Activated CD4-positive, alpha-beta T cell treated with anti-CD3 and anti-CD28 coated beads for 36 hours (primary cell): Measurements from ENCODE around the gene RNF207. TPM values are rescaled to one million over a fixed set of nuclear protein-coding genes. Genes with fewer than 3 reads are reported as not detected.

Experiments used
- ATAC-seq: fragments of 200-7000 bp; cut with Tn5 transposase; one replicate; pipeline ENCODE4 v1.10.0; 2021; ENCODE audit warnings: mild to moderate bottlenecking, moderate library complexity
- CTCF ChIA-PET: fragments of 350-600 bp; sonication (Branson Sonifier 250); formaldehyde crosslinking; loops from one replicate; lab custom pipeline; 2021; ENCODE audit warnings: antibody characterized with exemption; lab: Charles Lee
- POLR2A ChIA-PET: fragments of 350-600 bp; sonication (Branson Sonifier 250); formaldehyde crosslinking; loops from one replicate; lab custom pipeline; 2021; ENCODE audit warnings: antibody characterized with exemption, inconsistent platforms; lab: Charles Lee
- DNase-seq: peaks from one replicate; pipeline ENCODE4 v3.0.0-alpha.2; 2020
- H3K27ac Mint-ChIP-seq: one replicate; pipeline ENCODE4 v1.8.0; 2021; ENCODE audit warnings: mixed read lengths
- H3K27me3 Mint-ChIP-seq: one replicate; pipeline ENCODE4 v1.8.0; 2021; ENCODE audit warnings: mixed read lengths
- H3K36me3 Mint-ChIP-seq: one replicate; pipeline ENCODE4 v1.8.0; 2021; ENCODE audit warnings: low read depth, mixed read lengths
- H3K4me1 Mint-ChIP-seq: one replicate; pipeline ENCODE4 v1.8.0; 2021; ENCODE audit warnings: mixed read lengths
- H3K4me3 Mint-ChIP-seq: one replicate; pipeline ENCODE4 v1.8.0; 2021; ENCODE audit warnings: mild to moderate bottlenecking, moderate library complexity, mixed read lengths
- H3K9me3 Mint-ChIP-seq: one replicate; pipeline ENCODE4 v1.8.0; 2021; ENCODE audit warnings: low read depth, mixed read lengths
- intact Hi-C, 2 experiments: fragments of 100-400 bp; cut with DNase I in 1 of 2; cut with micrococcal nuclease in 1 of 2; formaldehyde crosslinking; loops; one replicate each; pipeline versions ENCODE4 v1.14.2 to v1.15.1; 2022 to 2024; cut with DNase I, micrococcal nuclease
- total RNA-seq, 2 experiments: library from RNA; stranded (reverse); gene quantifications; one replicate each; pipeline ENCODE4 v1.2.3, GENCODE V29; 2021

RNF207 gene
- total RNA-seq, 2 experiments from 2014 or later: 13.5 to 15.2 TPM

- CTCF ChIA-PET: interaction anchor here (0.8 to 1.2 kb wide), 3 partner anchors 8 to 164 kb away, joined by 3 read pairs; no protein-coding TSS in a partner anchor
- no peak for DNase-seq
- Mint-ChIP-seq H3K4me1 (peaks cover 6% of the 10 kb centered on the region), H3K27ac (no peak overlapping the region), H3K36me3 (no peaks in the 10 kb centered on the region), H3K9me3 (no peaks in the 10 kb centered on the region), H3K4me3 (no peak overlapping the region), H3K27me3 (peaks cover 37% of the 10 kb centered on the region)
- no peak for ATAC-seq
- intact Hi-C loops: loop anchor here in 1 of 2 experiments (5.0 to 10.0 kb wide), 3 partner anchors 362 to 722 kb away; partner anchors contain the start of genes CAMTA1 and KLHL21
- POLR2A ChIA-PET: no interaction called here
Observed at GRCh38 chr1:6239950-6240768, 34.2 kb downstream of the RNF207 start.

- CTCF ChIA-PET: interaction anchor here (1.0 kb wide), 2 partner anchors 164 to 190 kb away, joined by 3 read pairs; no protein-coding TSS in a partner anchor
- H3K27me3 Mint-ChIP-seq: peaks cover 40% of the 10 kb centered on the region
- POLR2A ChIA-PET: interaction anchor here (0.6 kb wide), 1 partner anchor 247 kb away, joined by 4 read pairs; no protein-coding TSS in a partner anchor
- H3K36me3 Mint-ChIP-seq: no peaks in the 10 kb centered on the region
- no peak overlapping the region for H3K27ac Mint-ChIP-seq
- ATAC-seq: no peak
- DNase-seq: no peak
- peaks cover 7% of the 10 kb centered on the region for H3K4me1 Mint-ChIP-seq
- no peak overlapping the region for H3K4me3 Mint-ChIP-seq
- intact Hi-C loops: no loop called here
- no peaks in the 10 kb centered on the region for H3K9me3 Mint-ChIP-seq
Observed at GRCh38 chr1:6241107-6241886, 35.4 kb downstream of the RNF207 start.

- Mint-ChIP-seq H3K27ac (no peak overlapping the region), H3K4me1 (peaks cover 11% of the 10 kb centered on the region), H3K4me3 (no peak overlapping the region), H3K27me3 (peaks cover 46% of the 10 kb centered on the region), H3K36me3 (no peaks in the 10 kb centered on the region), H3K9me3 (no peaks in the 10 kb centered on the region)
- ChIA-PET POLR2A (interaction anchor here (0.6 to 1.2 kb wide), 2 partner anchors 11 to 247 kb away, joined by 3 to 4 read pairs; no protein-coding TSS in a partner anchor), CTCF (interaction anchor here (1.0 to 6.1 kb wide), 5 partner anchors 107 to 191 kb away, joined by 3 to 35 read pairs (median 3); partner anchors contain the start of gene HES2)
- DNase-seq (no peak), ATAC-seq (no peak)
- intact Hi-C loops: no loop called here
Observed at GRCh38 chr1:6241887-6242740, 36.2 kb downstream of the RNF207 start.

- intact Hi-C loops: no loop called here
- ChIA-PET CTCF (interaction anchor here (1.0 to 6.1 kb wide), 3 partner anchors 106 to 178 kb away, joined by 3 to 35 read pairs (median 3); partner anchors contain the start of gene HES2), POLR2A (interaction anchor here (1.2 kb wide), 1 partner anchor 9 kb away, joined by 3 read pairs; no protein-coding TSS in a partner anchor)
- DNase-seq (no peak), ATAC-seq (no peak)
- no peaks in the 10 kb centered on the region for H3K9me3 Mint-ChIP-seq
- H3K4me3 Mint-ChIP-seq: no peak overlapping the region
- no peaks in the 10 kb centered on the region for H3K36me3 Mint-ChIP-seq
- H3K27ac Mint-ChIP-seq: no peak overlapping the region
- H3K4me1 Mint-ChIP-seq: peaks cover 11% of the 10 kb centered on the region
- peaks cover 54% of the 10 kb centered on the region for H3K27me3 Mint-ChIP-seq
Observed at GRCh38 chr1:6243053-6243834, 37.3 kb downstream of the RNF207 start.

GRCh38 chr1:6243993-6244392 is 38.1 kb downstream of the RNF207 start, which contains the start of gene HES3:
Gene HES3 (plus strand): TSS chr1:6244179. CDS start chr1:6244366, 187 bp downstream.
- POLR2A ChIA-PET: no interaction called here
- Mint-ChIP-seq H3K9me3 (no peaks in the 10 kb centered on the region), H3K27ac (no peak within 1 kb of the TSS), H3K4me1 (peaks cover 11% of the 10 kb centered on the region), H3K27me3 (peaks cover 56% of the 10 kb centered on the region), H3K4me3 (no peak within 1 kb of the TSS), H3K36me3 (no peaks in the 10 kb centered on the region)
- ATAC-seq (no peak), DNase-seq (no peak)
- CTCF ChIA-PET: interaction anchor here (1.0 to 6.1 kb wide), 2 partner anchors 39 to 177 kb away, joined by 4 to 35 read pairs; partner anchors contain the start of gene HES2
- intact Hi-C loops: loop anchor here (2.0 kb wide), 2 partner anchors 135 to 191 kb away; no protein-coding TSS in a partner anchor

GRCh38 chr1:6244401-6245049 is 38.6 kb downstream of the RNF207 start:
- H3K4me3 Mint-ChIP-seq: no peak overlapping the region
- H3K9me3 Mint-ChIP-seq: no peaks in the 10 kb centered on the region
- intact Hi-C loops: loop anchor here (1.0 to 5.0 kb wide), 5 partner anchors 136 to 193 kb away; partner anchors contain the start of gene ESPN (in 1 of the 2)
- H3K4me1 Mint-ChIP-seq: peaks cover 11% of the 10 kb centered on the region
- DNase-seq (no peak), ATAC-seq (no peak)
- H3K27me3 Mint-ChIP-seq: peaks cover 52% of the 10 kb centered on the region
- H3K36me3 Mint-ChIP-seq: no peaks in the 10 kb centered on the region
- CTCF ChIA-PET: interaction anchor here (0.6 to 6.1 kb wide), 6 partner anchors 40 to 220 kb away, joined by 3 to 35 read pairs (median 4); partner anchors contain the start of gene HES2
- POLR2A ChIA-PET: no interaction called here
- no peak overlapping the region for H3K27ac Mint-ChIP-seq

GRCh38 chr1:6245086-6245868 is 39.4 kb downstream of the RNF207 start:
- Mint-ChIP-seq H3K4me3 (no peak overlapping the region), H3K27ac (no peak overlapping the region), H3K9me3 (no peaks in the 10 kb centered on the region), H3K4me1 (peaks cover 11% of the 10 kb centered on the region), H3K36me3 (no peaks in the 10 kb centered on the region), H3K27me3 (peaks cover 53% of the 10 kb centered on the region)
- ChIA-PET CTCF (interaction anchor here (0.6 to 6.1 kb wide), 14 partner anchors 7 to 219 kb away, joined by 3 to 35 read pairs (median 6); partner anchors contain the start of genes ACOT7, GPR153, HES2 and ICMT), POLR2A (no interaction called here)
- DNase-seq (peak; percentile 90), ATAC-seq (peak; percentile 71)
- intact Hi-C loops: loop anchor here (1.0 to 5.0 kb wide), 5 partner anchors 136 to 192 kb away; partner anchors contain the start of gene ESPN (in 1 of the 2)

GRCh38 chr1:6245869-6246496 is 40.1 kb downstream of the RNF207 start:
- DNase-seq (peak; percentile 73), ATAC-seq (no peak)
- peaks cover 11% of the 10 kb centered on the region for H3K4me1 Mint-ChIP-seq
- H3K27ac Mint-ChIP-seq: no peak overlapping the region
- ChIA-PET POLR2A (interaction anchor here (0.5 kb wide), 1 partner anchor 388 kb away, joined by 6 read pairs; no protein-coding TSS in a partner anchor), CTCF (interaction anchor here (0.6 to 6.1 kb wide), 30 partner anchors 8 to 221 kb away, joined by 3 to 35 read pairs (median 4); partner anchors contain the start of genes ACOT7, GPR153, HES2 and ICMT)
- H3K27me3 Mint-ChIP-seq: peaks cover 54% of the 10 kb centered on the region
- no peaks in the 10 kb centered on the region for H3K36me3 Mint-ChIP-seq
- H3K9me3 Mint-ChIP-seq: no peaks in the 10 kb centered on the region
- no peak overlapping the region for H3K4me3 Mint-ChIP-seq
- intact Hi-C loops: loop anchor here (1.0 to 5.0 kb wide), 12 partner anchors 14 to 229 kb away; partner anchors contain the start of genes ACOT7 (in 1 of the 2) and ESPN (in 1 of the 2)
